GM21390 (cell line): ENCODE data around the gene ZDHHC16.
A peak's percentile ranks its signal among the peaks of the same experiment; 100 is the strongest.
"Not testable (repeated sequence)": the region's sequence is repeated elsewhere in the genome, so short reads cannot be mapped to it uniquely, and the experiment has no call there.

ENCODE experiments used
- ATAC-seq: cut with Tn5 transposase; IDR thresholded peaks from one replicate; pipeline ENCODE4 v1.9.1; 2021; ENCODE audit not compliant: unreplicated experiment

Gene ZDHHC16

DNA sequence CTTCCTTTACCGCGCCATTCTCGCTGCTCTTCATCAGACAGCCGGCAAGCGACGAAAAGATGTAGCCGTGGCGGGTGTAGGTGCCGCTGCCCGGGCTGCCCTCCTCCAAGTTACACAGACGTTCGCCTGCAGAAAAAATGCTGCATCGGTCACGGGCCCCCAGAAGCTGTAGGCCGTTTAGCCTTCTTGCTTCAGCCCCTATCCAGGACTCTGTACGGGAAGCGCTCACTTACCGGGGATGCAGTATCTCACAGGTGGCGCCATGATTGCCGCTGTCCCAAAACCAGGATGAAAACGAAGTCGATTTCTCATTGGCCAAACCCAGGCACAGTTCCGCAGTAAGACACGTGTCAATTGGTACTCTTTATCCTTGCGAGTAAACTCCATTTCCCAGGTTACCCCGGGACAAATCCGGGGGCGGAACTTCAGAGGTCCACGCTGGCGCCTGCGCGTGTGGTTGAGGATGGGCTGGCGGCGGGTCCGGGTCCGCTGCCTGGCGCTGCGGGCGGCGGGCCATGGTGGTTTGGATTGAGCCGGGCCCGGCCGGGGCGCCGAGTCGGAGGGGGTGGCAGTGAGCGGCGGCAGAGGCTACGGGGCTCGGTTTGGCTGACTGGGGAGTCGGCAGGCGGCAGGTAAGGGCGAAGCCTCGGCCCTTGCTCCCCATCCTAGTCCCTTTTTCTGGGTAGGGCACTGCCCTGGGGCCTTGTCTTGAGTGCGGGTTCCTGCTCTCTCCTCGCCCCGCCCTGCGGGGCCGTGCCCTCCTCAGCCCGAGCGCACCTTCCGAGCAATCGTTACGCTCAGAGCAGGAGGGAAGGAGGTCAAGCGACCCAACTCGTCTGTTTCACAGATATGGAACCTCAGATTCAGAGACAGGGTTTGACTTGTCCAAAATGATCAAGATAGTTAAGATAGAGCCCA, at the start of gene ZDHHC16, which contains the start of gene EXOSC1:
Gene ZDHHC16, plus strand, starts transcription at position 454 of the 918 bp plus-strand sequence. CDS start 5,501 bp downstream, outside the sequence.
Gene EXOSC1, minus strand, starts transcription at position 285 of the 918 bp plus-strand sequence. Its CDS starts 21 bp downstream, at position 264.
- peak; percentile 96 for ATAC-seq

DNA sequence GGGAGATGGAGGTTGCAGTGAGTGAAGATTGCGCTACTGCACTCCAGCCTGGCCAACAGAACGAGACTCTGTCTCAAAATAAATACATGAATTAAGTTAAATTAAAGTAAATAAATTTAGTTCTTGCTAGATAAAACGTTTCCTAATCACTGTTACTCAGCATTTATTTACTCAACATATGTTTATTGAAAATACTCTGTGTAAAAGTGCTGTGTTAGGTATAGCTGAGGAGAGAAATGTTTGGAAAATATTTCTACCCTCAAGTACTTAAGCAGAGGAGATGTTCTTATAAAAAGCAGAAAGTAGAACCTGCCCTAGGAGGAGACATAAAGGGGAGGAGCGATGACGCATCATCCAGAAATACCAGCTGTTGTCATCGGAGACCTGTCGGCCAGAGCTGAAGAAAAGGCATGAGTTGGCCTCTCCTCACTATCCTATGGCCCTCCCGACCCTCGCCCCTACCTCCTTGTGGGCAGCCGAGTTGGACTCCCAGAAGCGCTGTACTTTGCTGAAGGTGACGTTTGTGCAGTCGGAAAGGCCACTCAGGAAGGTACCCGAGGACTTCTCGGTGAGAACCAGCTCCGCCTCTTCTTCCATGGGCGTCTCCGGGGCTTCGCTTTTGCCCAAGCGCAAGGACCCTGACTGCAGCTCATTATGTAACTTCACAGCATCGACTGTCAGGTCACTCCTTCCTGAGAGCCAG, 46.0 kb upstream of the ZDHHC16 start:
- ATAC-seq = no peak

DNA sequence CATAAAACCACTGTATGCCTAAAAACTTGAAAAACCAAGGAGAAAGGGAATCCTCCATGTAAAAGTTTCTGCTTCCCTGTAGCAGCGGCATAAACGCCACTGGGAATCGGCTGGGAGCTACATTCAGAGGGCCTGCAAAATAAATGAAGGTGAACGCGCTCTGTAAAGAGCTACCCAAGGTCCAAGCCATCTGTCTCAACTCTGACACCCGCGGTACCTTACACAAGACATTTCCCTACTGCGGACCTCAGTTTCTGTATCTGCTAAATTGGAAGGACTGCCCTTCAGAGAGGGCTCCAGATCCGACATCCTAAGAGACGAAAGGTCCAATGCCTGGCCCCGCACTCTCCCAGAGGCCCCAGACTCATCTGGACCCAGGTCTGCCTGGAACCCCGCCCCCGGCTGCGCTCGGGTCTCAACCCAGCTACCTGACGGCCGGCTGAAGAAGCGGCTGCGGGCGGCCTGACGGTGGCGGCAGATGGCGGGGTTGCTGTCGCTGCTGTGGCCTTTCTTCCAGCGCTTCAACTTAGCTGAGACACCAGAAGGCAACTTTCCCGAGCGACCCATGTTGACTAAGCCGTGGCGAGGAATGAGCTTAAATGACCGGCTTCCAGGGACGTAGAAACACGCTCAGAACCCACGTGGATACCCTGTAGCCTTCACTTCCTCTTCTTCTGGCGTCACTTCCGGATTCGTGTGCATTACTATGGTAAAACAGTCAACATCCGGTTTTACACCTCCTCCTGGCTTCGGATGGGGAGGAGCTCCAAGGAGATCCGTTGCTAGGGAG, 45.1 kb upstream of the ZDHHC16 start, which contains the start of gene RRP12:
Gene RRP12, minus strand, starts transcription at position 676 of the 790 bp plus-strand sequence. Its CDS starts 109 bp downstream, at position 567.
- ATAC-seq = peak; percentile 99

DNA sequence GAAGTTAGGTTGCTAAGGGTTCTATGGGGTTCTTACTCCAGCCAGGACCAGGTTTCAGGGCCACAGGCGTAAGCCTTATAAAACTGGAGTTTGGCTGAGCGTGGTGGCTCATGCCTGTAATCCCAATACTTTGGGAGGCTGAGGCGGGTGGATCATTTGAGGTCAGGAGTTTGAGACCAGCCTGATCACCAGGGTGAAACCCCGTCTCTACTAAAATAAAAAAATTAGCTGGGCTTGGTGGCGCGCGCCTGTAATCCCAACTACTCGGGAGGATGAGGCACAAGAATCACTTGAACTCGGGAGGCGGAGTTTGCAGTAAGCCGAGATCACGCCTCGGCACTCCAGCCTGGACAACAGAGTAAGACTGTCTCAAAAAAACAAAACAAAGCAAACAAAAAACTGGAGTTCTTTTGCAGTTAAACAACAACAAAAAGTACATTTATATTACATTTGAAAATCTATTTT, 44.5 kb upstream of the ZDHHC16 start:
- ATAC-seq = no peak

DNA sequence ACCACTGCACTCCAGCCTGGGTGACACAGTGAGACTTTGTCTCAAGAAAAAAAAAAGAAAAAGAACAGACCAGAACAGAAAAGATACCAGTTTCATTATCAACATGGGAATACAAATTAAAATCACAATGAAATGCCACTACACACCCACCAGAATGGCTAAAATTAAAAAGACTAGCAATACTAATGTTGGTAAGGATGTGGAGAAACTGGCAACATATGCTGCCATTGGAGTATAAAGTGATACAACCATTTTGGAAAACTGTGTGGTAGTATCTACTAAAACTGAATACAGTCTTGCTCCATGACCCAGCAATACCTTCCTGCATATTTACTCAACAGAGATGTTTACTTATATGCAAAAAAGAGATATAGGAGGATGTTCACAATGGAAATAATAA, 41.9 kb upstream of the ZDHHC16 start:
- no peak for ATAC-seq

DNA sequence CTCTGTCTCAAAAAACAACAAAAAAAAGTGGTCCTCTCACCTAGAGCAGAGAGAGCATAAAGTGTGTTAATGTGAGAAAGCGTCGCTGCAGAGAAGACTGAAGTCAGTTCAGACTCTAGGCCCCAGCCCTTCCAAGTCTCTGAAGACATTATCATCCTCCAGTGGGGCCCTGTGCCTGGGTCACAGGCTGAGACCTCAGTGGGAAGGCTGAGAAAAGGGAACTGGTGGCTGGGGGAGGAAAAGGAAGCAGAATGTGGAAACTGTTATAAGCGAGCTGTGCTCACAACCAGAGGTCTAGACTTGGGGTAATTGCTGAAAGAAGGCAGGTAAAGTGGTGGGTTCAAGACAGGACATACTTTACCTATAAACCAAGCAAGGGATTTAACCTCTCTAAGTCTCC, 39.9 kb upstream of the ZDHHC16 start:
- no peak for ATAC-seq

DNA sequence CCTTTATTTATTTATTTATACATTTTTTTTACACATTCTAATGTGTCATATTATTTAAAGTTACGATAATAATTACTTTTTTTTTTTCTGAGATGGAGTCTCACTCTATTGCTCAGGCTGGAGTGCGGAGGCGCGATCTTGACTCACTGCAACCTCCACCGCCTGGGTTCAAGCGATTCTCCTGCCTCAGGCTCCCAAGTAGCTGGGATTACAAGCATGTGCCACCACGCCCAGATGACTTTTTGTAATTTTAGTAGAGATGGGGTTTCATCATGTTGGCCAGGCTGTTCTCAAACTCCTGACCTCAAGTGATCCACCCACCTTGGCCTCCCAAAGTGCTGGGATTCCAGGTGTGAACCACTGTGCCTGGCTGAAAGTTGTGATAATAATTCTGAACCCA, 39.5 kb upstream of the ZDHHC16 start:
- ATAC-seq = not testable (repeated sequence)

DNA sequence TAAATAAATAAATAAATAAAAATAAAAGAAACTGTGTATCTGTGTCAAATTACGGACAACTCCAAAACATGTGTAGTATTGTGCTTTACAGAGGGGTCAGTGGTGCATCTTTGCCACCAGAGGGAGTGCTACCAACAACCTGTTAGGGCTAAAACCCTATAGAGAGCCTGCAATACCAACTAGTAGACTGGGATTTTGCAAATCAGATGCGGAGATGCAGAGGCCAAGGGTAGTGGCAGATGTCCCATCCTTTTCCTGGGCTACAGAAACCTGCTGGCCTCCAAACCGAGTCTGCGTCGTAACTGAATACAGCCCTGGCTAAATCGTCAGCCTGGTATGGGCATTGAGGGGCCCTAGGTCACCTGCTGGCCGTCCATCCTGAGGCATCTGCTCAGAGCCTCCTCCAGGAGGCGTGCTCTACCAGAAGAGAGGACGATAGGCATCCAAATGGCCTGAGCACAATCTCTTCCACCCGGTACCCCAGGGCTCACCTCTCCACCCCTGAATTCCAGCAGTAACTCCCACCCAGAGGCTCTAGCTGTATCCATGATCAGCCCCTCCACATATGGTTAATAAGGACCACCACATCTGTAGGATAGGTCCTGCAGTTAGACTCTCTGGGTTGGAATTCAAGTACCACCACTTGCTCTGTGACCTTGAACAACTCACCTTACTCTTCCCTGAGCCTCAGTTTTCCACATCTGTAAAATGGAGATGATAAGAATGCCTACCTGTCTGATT, 38.6 kb upstream of the ZDHHC16 start:
- ATAC-seq = peak; percentile 93

DNA sequence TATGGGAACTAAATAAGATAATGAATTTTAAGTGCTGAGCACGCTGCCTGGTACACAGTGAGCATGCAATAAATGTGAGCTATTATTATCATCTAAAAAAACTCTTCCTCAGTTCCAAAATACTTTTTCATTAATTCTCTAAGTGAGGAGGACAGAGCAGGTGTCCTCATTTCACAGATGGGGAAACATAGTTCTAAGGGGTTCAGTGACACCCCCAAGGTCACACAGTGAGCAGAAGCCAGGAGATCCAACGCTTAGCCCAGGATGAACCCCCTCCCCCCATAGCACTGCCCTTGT, 38.1 kb upstream of the ZDHHC16 start:
- no peak for ATAC-seq

DNA sequence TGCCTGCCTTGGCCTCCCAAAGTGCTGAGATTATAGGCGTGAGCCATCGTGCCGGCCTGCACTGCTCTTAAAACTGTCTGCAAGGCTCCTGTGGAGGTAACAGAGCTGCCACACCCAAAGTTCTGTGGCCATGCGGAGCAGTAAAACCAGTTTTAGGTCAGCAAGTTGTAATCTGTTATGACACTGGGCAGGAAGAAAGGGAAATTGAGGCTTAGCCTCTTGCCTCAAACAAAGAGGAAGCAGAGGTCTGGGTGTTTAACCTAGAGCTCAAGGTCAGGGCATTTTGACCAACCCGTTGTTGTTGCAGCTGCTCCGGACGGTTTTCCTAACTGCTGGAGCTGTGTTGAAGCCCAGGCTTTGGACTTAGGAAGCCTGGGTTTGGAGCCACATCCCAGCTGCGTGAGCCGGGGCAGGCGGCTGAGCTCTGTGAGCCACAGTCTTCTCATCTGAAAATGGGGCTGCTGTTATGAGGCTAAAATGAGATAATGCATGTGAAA, 37.4 kb upstream of the ZDHHC16 start:
- no peak for ATAC-seq

DNA sequence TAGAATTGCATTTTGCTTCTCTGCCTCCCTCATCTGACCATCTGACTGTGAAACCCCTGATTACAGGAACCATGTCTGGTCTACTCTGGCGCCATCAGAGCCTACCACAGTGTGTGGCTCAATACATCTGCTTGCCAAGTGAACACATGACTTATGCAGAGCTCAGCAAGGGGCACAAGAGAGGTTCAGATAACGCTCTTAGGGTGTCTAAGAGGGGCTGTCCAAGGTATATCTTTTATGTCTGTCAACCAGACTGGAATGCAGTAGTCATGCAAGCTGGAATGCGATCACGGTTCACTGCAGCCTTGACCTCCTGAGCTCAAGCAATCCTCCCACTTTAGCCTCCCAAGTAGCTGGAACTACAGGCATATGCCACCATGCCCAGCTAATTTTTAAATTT, 34.6 kb upstream of the ZDHHC16 start:
- ATAC-seq = no peak

DNA sequence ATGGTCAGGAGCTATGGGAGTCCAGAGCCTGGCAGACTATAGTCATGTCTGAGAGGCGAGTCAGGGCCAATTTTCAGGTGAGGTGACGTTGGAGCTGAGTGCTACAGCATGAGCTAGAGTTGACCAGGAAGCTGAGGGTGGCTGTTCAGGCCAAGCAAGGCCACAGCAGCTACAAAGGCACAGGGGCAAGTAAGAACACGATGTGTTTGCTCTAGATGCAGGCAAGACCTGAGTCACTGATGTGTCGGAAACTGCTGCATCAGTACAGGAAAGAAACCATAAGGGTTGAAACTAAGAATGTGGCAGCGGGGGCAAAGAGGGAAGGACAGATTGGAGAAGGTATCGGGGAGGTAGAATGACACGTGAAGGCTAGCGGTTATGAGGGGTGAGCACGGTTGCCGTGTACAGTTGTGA, 33.1 kb upstream of the ZDHHC16 start:
- ATAC-seq = no peak

DNA sequence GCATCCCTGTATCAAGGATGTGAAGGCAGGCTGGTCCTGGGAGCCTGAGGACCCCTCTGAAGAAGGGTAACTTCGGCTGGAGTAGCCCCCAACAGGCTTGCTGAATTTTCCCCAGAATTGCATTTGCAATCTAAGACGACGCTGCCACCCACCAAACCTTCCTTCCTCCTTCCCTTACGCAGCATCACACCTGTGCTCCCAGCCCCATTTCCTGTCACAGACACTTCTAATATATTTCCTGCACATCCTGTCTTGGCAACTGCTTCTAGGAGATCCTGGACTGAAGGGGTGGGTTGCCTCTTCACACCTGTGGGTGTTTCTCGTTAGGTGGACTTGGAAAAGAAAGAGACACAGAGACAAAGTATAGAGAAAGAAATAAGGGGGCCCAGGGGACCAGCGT, 29.4 kb upstream of the ZDHHC16 start:
- ATAC-seq = no peak

DNA sequence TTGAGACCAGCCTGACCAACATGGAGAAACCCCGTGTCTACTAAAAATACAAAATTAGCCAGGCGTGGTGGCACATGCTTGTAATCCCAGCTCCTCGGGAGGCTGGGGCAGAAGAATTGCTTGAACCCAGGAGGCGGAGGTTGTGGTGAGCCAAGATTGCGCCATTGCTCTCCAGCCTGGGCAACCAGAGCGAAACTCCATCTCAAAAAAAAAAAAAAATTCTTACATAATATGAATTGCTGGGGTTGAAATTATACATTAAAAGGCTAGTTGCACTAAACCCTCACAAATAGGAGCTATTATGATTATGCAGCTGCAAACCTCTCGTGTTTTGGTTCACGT, 22.2 kb upstream of the ZDHHC16 start:
- not testable (repeated sequence) for ATAC-seq

DNA sequence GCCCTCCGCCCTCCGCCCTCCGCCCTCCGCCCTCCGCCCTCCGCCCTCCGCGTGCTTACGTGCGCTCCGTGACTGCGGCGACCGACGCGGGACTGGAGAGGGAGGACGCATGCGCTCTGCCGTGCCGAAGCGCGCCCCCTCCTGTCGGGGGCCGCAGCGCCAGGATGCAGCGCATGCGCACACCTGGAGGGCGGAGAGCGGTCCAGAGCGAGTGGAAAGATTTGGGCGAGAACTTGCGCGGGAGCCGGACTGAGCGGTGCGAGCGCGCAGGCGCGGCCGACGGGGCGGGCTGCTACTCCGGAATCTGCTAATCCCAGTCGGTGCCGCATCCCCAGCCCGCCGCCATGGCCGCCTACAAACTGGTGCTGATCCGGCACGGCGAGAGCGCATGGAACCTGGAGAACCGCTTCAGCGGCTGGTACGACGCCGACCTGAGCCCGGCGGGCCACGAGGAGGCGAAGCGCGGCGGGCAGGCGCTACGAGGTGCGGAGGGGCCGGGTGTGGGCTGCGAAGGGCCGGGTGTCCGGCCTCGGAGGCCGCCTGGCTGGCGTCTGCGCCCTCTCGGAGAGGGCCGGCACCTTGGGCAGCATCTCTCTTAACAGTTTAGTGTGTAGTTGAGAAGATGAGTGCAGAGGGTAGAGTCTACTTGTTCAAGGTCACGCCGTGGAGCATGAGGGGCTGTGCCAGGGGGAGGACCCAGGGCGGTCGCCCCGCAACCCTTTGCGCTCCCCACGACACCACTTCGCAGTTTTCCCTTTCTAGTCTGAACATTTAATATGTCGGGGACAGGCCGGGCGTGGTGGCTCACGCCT, 19.8 kb upstream of the ZDHHC16 start, which contains the start of gene PGAM1:
Gene PGAM1, plus strand, starts transcription at position 228 of the 812 bp plus-strand sequence. Its CDS starts 117 bp downstream, at position 345.
- ATAC-seq = peak; percentile 82

DNA sequence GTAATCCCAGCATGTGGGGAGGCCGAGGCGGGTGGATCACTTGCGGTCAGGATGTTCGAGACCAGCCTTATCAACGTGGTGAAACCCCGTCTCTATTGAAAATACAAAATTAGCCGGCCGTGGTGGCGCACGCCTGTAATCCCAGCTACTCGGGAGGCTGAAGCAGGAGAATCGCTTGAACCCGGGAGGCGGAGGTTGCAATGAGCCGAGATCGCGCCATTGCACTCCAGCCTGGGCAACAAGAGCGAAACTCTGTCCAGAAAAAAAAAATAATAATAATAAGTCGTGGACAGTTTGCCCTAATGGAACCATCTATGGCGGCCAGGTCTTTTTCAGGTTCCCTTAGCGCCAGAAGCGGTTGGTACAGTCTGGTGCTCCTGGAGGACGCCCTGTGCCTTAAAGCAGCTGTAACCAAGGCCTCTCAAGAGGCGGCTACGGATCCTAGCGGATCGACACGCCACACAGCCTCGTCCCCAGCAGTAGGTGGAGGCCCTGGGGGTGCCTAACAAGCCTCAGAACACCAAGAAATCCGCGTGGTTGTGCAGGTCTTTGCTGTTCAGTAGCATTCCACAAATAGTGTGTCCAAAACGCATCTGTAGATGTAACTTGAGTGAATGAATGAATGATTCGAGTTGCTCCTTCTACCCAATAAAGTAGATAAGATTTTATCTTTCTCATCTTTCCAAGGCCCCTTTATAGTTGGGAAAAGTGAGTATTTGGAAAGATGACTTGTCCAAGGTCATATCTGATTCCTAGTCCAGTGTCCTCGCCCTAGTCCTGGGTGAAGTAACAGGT, 19.0 kb upstream of the ZDHHC16 start:
- no peak for ATAC-seq

DNA sequence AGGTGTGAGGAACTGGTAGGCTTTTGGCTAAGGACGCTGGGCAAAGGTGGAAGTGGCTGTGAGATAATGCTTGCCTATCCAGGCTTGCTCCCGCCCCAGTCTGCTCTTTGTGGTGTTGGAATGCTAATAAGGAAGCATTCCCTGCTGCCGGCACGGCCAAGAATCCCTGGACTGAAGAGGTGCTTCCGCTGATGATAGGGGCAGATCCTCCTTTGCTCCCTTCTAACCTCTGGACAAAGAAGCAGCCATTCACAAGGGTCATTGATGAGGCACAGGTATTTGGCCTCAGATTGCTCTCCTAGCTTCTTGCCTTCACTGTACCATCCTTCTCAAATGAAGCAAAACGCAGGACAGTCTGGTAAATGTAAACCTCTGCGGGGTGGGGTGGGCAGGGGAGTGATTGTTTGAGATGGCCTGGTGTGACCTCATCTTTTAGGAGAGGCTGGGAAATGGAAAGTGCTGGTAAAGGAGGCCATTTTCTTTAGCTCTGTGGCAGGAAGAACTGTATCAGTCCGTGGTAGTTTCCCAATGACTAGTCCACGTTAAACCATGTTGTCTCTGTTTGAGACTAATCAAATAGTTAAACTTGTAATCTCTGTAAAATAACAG, 18.3 kb upstream of the ZDHHC16 start:
- no peak for ATAC-seq

DNA sequence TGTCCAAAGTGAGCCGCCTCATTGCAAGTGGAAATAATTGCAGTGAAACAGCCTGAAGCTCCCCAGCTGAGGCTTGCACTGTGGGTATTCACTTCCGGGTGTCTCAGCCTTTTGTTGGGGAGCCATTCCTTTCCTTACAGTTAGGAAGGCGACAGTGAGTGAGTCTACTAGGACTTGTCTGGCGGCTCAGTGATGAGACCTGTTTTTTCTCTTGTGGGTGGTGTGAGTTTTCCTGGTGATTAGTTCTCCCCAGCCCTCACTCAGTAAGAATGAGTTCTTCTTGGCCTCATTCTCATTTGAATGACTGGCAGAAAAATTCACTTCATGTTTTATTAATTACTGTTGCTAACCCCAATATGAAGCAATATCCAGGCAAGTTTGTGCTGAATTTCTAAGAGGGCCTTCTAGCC, 17.4 kb upstream of the ZDHHC16 start:
- ATAC-seq = no peak
